Thoracic aorta (tissue), 2 donors: ENCODE results near the gene NFILZ. TPM values are rescaled to one million over a fixed set of nuclear protein-coding genes. Genes with fewer than 3 reads are reported as not detected.

Experiments
- ATAC-seq: fragments of 150-250 bp; one replicate; pipeline ENCODE4 v1.8.0; 2017; ENCODE audit warnings: low read depth; ENCODE audit not compliant: insufficient number of reproducible peaks, low FRiP score
- DNase-seq: peaks from one replicate; pipeline ENCODE4 v3.0.0-alpha.2; 2020; ENCODE audit warnings: low spot score
- H3K27ac ChIP-seq, 2 donors: fragments of 200-600 bp; sonication (generic); 1 replicate in 1 of 2; 2 replicates in 1 of 2; pipeline ENCODE4 v1.5.1; 2016; ENCODE audit warnings: mild to moderate bottlenecking in 2 of 2, moderate library complexity in 2 of 2
- H3K27me3 ChIP-seq: fragments of 200-600 bp; sonication (generic); replicated peaks from 2 replicates; pipeline ENCODE4 v1.6.0; 2016; ENCODE audit warnings: mild to moderate bottlenecking; ENCODE audit not compliant: insufficient read depth
- H3K36me3 ChIP-seq: fragments of 200-600 bp; sonication (generic); one replicate; pipeline ENCODE4 v1.5.1; 2016
- H3K4me1 ChIP-seq, 2 donors: fragments of 200-600 bp; sonication (generic); 1 replicate in 1 of 2; 2 replicates in 1 of 2; pipeline versions ENCODE4 v1.5.1 to v1.6.0; 2016; ENCODE audit warnings: low read depth in 2 of 2, mild to moderate bottlenecking in 1 of 2; ENCODE audit not compliant: control insufficient read depth in 1 of 2
- H3K4me3 ChIP-seq: fragments of 200-600 bp; sonication (generic); 2 replicates; pipeline ENCODE4 v1.5.1; 2016; ENCODE audit warnings: mild to moderate bottlenecking
- H3K9me3 ChIP-seq: fragments of 200-600 bp; sonication (generic); 2 replicates; pipeline ENCODE4 v1.5.1; 2016
- CTCF ChIP-seq: fragments of 200-600 bp; sonication (generic); IDR thresholded peaks from one replicate; pipeline ENCODE4 v1.5.1; 2019; ENCODE audit warnings: antibody characterized with exemption
- total RNA-seq, 2 donors: library from RNA; depleted of rRNA; stranded (reverse); fragments of >200 nt; gene quantifications; one replicate each; pipeline versions ENCODE4 v1.1.0 to v1.2.3, GENCODE V29; 2016

The NFILZ gene
- total RNA-seq, 2 donors from 2014 or later, result not detected

- Histone ChIP-seq H3K9me3 (no peaks in the 10 kb centered on the region), H3K36me3 (no peaks in the 10 kb centered on the region), H3K27ac (no peak overlapping the region), H3K27me3 (no peaks in the 10 kb centered on the region), H3K4me3 (no peak overlapping the region), H3K4me1 (peaks cover under 1 to 15% of the 10 kb centered on the region in 2 donors)
- no peak for TF ChIP-seq CTCF
- no peak for DNase-seq
- ATAC-seq, result no peak
Measured at GRCh38 chr19:8643860-8644653, 13.6 kb downstream of the NFILZ start.

GRCh38 chr19:8648240-8648639 is 17.8 kb downstream of the NFILZ start:
- H3K27ac ChIP-seq, result no peak overlapping the region
- H3K27me3 ChIP-seq, result no peaks in the 10 kb centered on the region
- no peak for DNase-seq
- no peak for ATAC-seq
- no peaks in the 10 kb centered on the region for H3K9me3 ChIP-seq
- no peaks in the 10 kb centered on the region for H3K36me3 ChIP-seq
- no peak overlapping the region for H3K4me3 ChIP-seq
- no peak for TF ChIP-seq CTCF
- H3K4me1 ChIP-seq, result peaks cover 5 to 18% of the 10 kb centered on the region in 2 donors

GRCh38 chr19:8654591-8655339 is 24.3 kb downstream of the NFILZ start:
- TF ChIP-seq CTCF, result peak; percentile 98
- peak overlapping the region; percentile 50 for H3K4me3 ChIP-seq
- no peak for ATAC-seq

GRCh38 chr19:8655340-8655709 is 24.9 kb downstream of the NFILZ start:
- Histone ChIP-seq H3K9me3 (no peaks in the 10 kb centered on the region), H3K4me3 (no peak overlapping the region), H3K27me3 (no peaks in the 10 kb centered on the region), H3K4me1 (peaks cover 3 to 8% of the 10 kb centered on the region in 2 donors), H3K27ac (no peak overlapping the region), H3K36me3 (no peaks in the 10 kb centered on the region)
- no peak for TF ChIP-seq CTCF
- no peak for ATAC-seq
- no peak for DNase-seq

More at GRCh38 chr19:8654591-8655339, 24.3 kb downstream of the NFILZ start:
- no peak for DNase-seq
- H3K27me3 ChIP-seq, result no peaks in the 10 kb centered on the region
- no peaks in the 10 kb centered on the region for H3K9me3 ChIP-seq
- no peaks in the 10 kb centered on the region for H3K36me3 ChIP-seq
- peaks cover 5 to 14% of the 10 kb centered on the region in 2 donors for H3K4me1 ChIP-seq
- H3K27ac ChIP-seq, result no peak overlapping the region

GRCh38 chr19:8657869-8658268 is 27.4 kb downstream of the NFILZ start:
- Histone ChIP-seq H3K36me3 (no peaks in the 10 kb centered on the region), H3K9me3 (no peaks in the 10 kb centered on the region), H3K27me3 (no peaks in the 10 kb centered on the region), H3K27ac (no peak overlapping the region), H3K4me3 (no peak overlapping the region), H3K4me1 (peaks cover 0 to 4% of the 10 kb centered on the region in 2 donors)
- ATAC-seq, result no peak
- no peak for TF ChIP-seq CTCF
- DNase-seq, result no peak
